GM19025 (cell line): ENCODE results near the gene XIRP1.
"Not testable (repeated sequence)": the region's sequence is repeated elsewhere in the genome, so short reads cannot be mapped to it uniquely, and the experiment has no call there.

Experiments used
- ATAC-seq: cut with Tn5 transposase; IDR thresholded peaks from one replicate; pipeline ENCODE4 v1.9.1; 2021; ENCODE audit warnings: mild to moderate bottlenecking, low read depth, moderate library complexity; ENCODE audit not compliant: unreplicated experiment

XIRP1 gene, protein sequence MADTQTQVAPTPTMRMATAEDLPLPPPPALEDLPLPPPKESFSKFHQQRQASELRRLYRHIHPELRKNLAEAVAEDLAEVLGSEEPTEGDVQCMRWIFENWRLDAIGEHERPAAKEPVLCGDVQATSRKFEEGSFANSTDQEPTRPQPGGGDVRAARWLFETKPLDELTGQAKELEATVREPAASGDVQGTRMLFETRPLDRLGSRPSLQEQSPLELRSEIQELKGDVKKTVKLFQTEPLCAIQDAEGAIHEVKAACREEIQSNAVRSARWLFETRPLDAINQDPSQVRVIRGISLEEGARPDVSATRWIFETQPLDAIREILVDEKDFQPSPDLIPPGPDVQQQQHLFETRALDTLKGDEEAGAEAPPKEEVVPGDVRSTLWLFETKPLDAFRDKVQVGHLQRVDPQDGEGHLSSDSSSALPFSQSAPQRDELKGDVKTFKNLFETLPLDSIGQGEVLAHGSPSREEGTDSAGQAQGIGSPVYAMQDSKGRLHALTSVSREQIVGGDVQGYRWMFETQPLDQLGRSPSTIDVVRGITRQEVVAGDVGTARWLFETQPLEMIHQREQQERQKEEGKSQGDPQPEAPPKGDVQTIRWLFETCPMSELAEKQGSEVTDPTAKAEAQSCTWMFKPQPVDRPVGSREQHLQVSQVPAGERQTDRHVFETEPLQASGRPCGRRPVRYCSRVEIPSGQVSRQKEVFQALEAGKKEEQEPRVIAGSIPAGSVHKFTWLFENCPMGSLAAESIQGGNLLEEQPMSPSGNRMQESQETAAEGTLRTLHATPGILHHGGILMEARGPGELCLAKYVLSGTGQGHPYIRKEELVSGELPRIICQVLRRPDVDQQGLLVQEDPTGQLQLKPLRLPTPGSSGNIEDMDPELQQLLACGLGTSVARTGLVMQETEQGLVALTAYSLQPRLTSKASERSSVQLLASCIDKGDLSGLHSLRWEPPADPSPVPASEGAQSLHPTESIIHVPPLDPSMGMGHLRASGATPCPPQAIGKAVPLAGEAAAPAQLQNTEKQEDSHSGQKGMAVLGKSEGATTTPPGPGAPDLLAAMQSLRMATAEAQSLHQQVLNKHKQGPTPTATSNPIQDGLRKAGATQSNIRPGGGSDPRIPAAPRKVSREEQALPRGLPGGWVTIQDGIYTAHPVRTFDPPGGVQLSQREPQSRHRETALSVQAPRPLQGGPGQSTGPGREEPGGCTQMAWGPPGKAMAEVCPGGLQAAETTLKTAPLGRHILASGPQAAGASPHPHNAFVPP (N-terminal part only)

DNA sequence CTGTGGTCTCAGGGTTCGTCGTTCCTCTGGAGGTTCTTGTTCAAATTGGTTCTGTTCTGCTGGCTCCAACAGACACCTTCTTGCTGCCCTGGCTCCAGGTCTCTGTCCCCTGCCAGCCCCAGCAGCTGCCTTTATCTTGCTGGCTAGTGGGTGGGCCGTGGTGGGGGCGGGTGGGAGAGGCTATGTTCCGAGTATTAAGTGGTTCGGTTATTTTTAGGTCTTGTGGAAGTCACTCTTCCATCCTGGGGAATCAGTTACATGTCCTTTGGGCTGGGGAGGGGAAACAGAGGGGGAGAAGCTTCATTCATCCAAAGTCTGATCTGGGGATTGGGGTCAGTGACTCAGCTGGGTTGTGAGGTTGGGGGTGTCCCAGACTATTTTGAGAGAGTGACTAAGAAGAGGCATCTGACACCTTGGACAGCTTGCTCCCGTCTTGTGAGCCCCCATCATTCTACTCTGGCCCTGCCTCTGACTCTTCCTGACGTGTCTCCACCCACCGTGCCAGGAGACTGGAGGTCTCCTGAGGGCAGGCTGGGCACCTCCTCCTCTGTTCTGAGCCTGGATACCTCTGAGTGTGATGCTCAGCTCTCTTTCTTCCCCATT is at the start of gene XIRP1:
Gene XIRP1, minus strand, starts transcription at position 106 of the 603 bp plus-strand sequence. CDS start 3,150 bp downstream, outside the sequence.
- no peak for ATAC-seq

DNA sequence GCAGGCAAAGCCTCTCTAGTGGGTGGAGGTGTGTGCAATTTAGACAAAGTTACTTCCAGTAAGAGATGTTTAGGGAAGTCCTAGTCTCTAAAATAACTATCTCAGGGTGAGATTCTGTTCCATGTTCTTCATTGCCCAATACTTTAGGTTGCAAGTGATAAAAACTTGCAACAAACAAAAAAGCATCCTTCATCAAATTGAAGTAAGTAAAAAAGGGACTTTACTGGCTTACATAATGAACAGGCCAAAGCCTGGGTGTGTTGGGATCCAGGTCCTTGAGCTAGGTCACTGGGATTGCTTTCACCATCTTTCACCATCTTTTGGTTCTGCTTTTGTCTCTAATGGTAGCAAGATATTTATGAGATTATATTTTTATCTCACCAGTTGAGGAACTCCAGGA is 49.2 kb upstream of the XIRP1 start:
- no peak for ATAC-seq

DNA sequence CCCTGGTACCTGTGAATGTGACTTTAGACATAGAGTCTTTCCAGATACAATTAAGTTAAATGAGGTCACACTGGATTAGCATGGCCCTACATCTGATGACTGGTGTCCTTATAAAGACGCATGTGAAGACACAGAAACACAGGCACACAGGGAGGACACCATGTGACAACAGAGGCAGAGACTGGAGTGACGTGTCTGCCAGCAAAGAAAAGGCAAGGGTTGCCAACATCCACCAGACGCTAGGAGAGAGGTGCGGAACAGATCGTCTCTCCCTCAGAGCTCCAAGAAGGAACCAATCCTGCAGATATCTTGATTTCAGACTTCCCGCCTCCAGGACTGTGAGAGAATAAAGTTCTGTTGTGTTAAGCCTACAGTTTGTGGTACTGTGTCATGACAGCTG is 44.6 kb upstream of the XIRP1 start:
- ATAC-seq: no peak

DNA sequence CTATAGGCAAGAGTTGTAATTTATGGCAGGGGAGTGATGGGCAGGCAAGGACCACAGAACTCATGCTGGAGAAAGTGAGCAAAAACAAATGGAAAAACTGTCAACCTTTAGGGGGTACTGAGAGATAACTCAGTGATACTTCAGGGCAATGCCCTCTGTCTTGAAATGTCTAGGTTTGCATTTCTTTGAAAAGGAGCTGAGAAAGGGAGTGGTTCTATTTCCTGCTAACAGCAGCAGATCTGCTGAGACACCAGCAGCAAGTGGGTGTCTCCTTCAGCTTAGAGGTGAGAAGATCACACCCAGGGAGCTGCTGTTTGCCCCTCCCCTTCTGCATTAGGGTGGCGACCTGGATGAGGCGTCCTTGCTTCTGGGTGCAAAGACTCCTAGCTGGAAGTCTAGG is 42.3 kb upstream of the XIRP1 start:
- no peak for ATAC-seq

DNA sequence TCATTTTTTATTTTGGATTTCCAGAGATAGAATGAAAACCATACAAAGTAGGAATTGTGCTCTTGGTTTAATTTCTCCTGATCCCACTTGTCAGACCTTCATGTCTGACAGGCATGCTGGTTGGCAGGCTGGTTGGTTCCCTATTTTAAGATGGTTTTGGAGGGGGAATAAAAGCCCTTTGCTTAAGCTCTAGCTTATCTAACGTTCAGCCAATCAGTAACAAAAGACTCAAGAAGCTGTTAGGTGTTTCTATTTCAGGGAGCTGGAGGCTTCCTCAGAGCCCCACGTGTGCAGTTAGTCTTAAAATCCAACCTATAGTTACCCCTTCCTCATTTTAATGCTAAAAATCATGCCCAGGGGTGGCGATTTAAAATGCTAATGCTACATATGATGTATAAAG is 40.5 kb upstream of the XIRP1 start:
- no peak for ATAC-seq

DNA sequence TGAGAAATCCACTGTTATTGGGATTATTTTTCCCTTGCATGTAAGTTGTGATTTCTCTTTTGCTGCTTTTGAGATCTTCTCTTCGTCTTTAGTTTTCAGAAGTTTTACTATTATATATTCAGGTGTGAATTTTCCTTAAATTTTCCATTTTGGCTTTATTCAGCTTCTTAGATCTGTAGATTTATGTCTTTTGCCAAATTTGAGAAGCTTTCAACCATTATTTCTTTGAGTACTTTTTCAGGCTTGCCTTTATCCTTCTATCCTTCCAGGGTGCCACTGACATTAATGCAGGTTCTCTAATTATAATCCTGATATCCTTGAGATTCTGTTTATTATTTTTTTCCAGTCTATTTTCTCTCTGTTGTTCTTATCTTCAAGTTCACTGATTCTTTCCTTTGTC is 38.1 kb upstream of the XIRP1 start:
- no peak for ATAC-seq

DNA sequence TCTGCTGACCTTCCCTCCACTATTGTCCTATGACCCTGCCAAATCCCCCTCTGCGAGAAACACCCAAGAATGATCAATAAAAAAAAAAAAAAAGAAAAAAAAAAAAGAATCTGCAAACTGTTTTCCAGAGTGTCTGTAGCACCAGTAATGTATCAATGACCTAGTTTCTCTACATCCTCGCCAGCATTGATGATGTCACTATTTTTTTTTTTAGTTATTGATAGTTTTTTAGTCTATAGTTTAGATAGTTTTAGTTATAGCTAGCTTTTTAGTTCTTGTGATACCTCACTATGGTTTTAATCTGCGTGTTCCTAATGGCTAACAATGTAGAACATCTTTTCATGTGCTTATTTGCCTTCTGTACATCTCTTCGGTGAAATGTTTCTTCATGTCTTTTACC is 36.1 kb upstream of the XIRP1 start:
- no peak for ATAC-seq

DNA sequence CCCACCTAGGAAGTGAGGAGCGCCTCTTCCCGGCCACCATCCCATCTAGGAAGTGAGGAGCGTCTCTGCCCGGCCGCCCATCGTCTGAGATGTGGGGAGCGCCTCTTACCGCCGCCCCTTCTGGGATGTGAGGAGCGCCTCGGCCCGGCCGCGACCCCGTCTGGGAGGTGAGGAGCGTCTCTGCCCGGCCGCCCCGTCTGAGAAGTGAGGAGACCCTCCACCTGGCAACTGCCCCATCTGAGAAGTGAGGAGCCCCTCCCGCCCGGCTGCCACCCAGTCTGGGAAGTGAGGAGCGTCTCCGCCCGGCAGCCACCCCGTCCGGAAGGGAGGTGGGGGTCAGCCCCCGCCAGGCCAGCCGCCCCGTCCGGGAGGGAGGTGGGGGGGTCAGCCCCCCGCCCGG is 35.2 kb upstream of the XIRP1 start:
- not testable (repeated sequence) for ATAC-seq

DNA sequence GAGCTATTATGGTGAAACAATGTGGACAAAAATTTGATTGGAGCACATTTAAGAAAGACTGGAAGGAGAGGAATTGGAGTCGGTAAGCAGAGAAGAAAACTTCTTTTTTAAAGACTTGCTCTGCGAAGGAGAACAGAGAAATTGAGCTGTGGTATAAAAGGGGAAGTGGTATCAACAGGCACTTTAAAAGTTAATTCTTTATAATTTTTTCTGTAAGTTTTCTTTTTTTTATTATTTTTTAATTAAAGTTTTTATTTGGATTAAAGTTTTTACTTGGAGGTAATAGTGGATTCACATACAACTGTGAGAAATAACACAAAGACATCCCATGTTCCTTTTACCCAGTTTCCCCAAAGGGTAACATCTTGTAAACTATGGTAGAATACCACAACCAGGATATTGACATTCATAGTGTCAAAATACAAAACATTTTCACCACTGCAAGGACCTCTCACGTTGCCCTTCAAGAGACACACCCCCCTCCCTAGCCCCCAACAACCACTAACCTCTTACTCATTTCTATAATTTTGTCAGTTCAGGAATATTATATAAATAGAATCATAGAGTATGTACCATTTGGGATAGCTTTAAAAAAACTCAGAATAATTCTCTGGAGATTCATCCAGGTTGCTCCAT is 33.8 kb upstream of the XIRP1 start:
- ATAC-seq: no peak

DNA sequence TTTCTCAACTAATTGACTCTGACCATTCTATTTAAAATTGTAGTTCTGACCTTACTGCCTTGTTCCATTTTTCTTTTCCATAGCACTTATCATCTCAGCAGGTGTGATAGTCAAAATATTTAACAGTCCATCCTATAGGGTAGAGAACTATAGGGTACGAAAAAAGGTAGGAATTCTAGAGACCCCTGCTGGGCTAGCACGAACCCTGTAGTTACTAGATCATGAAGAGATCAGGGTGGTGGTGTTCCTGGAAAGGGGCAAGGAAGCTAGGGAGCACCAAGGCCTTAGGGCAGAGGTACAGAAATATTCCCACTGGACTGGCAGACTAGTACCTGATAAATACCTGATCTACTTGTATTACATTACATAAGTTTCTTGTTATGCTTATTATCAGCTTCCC is 31.9 kb upstream of the XIRP1 start:
- no peak for ATAC-seq

DNA sequence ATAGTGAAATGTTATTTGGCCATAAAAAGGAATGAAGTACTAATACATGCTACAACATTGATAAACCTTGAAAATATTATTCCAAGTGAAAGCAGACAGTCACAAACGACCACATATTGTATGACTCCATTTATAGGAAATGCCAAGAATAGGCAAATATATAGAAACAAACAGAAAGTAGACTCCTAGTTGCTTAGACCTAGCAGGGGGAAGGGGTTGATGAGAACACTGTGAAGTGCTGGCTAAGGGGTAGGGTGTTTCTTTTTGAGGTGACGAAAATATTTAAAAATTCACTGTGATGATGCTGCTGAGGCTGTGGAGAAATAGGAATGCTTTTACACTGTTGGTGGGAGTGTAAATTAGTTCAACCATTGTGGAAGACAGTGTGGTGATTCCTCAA is 30.5 kb upstream of the XIRP1 start:
- no peak for ATAC-seq

DNA sequence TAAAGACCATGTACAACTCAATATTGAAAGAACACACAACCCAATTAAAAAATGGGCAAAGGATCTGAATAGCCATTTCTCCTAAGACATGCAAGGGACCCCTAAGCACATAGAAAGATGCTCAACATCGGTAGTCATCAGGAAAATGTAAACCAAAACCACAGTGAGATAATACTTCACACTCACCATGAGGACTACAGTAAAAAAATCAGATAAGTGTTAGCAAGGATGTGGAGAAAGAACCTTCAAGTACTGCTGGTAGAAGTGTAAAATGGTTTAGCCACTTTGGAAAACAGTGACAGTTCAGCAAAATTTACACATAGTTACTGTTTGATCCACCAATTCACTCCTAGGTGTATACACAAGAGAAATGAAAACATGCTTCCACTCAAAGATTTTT is 30.1 kb upstream of the XIRP1 start:
- no peak for ATAC-seq

DNA sequence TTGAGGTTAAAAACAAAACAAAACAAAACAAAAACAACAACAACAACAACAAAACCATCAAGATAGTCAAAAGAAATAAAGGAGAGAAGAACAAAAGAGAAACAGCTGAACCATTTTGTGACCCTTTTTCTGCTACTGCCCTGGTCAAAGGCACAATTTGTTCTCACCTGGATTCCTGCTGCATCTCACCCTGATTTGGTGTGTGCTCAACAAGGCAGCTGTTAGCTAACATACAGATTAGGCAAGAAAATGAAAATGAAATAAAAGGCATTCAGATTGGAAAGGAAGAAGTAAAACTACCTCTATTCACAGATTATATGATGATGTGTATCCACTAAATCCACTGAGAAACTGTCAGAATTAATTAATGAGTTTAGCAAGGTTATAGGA is 28.7 kb upstream of the XIRP1 start:
- ATAC-seq: no peak

DNA sequence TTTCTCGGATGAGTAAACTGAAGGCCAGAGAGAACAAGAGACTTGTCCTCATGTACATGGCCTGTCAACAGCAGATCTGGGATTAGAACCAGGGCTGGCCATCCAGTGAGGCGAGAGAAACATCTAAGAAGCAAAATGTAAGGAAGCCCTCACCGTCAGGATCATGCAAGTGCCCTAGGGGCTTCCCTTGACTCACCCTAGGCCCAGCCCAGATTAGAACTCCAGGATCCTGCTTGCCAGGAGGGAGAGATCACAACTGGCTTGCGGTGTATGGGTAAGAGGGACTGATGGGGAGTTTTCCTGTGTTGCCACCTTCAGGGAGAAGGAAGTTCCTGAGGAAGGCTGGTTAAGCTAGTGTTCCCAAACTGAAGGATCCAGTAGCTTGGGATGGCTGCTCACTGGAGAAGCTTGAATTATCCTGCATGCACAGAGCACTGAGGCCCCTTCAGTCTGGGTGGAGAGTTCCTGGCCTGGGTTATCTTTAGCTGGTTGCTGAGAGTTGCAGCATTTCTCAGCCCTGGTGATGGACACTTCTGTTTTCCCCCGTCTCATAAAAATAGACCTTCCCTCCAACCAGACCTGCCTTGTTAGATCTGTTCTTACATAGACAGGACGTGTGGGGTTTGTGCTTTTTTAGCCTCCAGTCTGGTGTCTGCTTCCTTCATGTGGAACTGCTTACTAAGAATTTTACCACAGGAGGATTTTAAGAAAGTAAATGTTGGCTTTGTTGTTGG is 28.2 kb upstream of the XIRP1 start:
- no peak for ATAC-seq

DNA sequence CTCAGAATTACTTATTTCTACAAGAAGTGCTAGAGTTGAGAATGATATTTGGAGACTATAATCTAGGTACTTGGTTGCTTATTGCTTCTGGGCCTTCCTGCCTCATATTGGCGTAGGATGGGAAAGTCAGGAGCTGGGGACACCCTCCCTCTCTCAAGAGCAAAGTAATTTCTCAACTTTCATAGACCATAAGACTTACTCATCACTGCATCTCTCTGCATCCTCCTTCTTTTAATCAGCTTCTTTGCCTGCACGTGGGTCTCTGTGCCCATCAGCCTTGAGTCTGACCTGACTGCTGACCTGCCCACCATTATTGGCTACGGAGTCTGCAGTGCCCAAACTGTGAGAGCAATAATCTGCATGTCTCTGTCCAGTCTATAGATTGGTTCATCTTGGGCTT is 27.3 kb upstream of the XIRP1 start:
- ATAC-seq: no peak

DNA sequence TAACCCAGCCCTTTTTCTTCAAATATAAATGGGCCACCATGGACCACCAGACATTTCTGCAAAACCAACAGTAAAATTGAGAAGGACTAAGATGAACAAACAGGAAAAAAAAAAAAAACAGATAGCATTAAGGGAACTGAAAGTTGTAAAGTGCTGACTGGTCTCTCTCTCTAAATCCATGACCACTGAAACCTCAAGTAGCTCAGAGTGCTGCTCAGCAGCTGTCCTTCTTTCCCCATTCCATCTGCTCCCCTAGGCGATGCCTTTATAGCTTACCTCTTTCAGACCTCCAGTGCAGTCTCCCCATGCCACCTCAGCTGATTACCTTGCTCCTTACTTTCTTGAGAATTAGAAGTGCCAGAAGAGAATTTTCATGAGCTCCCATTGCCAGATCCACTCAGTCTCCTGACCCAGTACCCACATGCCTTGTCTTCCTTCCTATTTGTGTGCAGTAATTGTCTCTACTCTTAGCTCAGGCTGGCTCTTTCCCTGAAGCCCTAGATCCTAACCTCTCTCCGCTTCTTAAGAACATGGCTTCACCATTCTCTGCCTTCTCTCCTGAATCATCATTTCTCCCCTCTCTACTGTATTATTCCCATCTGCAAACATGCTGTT is 23.9 kb upstream of the XIRP1 start:
- ATAC-seq: peak; percentile 92

DNA sequence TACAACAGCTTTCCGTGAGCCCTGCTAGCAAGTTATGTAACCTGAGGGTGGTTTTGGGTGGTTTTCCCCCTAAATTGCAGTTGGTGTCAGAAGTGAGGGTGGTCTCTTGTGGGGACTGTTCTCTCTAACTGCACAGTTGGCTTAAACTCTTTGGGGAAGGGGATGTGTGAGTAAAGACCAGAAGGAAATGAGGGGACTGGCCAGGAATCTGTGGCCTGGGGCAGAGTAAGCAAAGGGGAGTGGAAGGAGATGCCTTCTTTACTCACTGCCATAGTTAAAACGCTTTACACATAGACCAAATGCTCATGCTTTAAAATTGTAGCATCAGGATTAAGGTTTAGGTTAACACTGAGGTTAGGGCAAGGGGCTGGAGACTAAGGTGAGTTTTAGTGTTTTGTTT is 21.2 kb upstream of the XIRP1 start:
- no peak for ATAC-seq

DNA sequence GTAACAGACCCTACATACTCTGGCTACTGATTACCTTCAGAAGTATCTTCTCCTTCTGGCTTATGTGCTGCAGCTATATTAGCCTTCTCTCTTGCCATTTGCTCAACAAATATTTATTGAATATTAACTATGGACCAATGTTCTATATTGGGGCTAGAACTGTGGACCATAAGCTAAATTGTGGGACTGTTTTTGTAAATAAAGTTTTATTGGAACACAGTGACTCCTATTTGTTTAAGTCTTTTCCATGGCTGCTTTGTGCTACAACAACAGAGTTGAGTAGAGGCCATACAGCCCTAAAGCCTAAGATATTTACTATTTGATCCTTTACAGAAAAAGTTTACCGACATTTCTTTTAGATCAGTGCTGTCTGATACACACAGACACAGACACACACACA is 20.3 kb upstream of the XIRP1 start:
- no peak for ATAC-seq
